ENCODE data around the gene TTF2.

- TF ChIP-seq, protein P1, sequence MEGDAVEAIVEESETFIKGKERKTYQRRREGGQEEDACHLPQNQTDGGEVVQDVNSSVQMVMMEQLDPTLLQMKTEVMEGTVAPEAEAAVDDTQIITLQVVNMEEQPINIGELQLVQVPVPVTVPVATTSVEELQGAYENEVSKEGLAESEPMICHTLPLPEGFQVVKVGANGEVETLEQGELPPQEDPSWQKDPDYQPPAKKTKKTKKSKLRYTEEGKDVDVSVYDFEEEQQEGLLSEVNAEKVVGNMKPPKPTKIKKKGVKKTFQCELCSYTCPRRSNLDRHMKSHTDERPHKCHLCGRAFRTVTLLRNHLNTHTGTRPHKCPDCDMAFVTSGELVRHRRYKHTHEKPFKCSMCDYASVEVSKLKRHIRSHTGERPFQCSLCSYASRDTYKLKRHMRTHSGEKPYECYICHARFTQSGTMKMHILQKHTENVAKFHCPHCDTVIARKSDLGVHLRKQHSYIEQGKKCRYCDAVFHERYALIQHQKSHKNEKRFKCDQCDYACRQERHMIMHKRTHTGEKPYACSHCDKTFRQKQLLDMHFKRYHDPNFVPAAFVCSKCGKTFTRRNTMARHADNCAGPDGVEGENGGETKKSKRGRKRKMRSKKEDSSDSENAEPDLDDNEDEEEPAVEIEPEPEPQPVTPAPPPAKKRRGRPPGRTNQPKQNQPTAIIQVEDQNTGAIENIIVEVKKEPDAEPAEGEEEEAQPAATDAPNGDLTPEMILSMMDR (IDR thresholded peaks at IDR 0.05): no peak
- no peak for TF ChIP-seq POLR2A (IDR thresholded peaks at IDR 0.05)
These were observed 29.9 kb downstream of the TTF2 start for GRCh38 chr1:117089996-117090395.

Data from uterus (tissue), 2 donors.